Left colon (tissue), 2 donors: Measurements from ENCODE around the gene ZNF490. TPM values are rescaled to one million over a fixed set of nuclear protein-coding genes. Genes with fewer than 3 reads are reported as not detected.
"Not testable (repeated sequence)": the region's sequence is repeated elsewhere in the genome, so short reads cannot be mapped to it uniquely, and the experiment has no call there.

ENCODE experiments used
- ATAC-seq: fragments of 200-7000 bp; cut with Tn5 transposase; one replicate; pipeline ENCODE4 v1.9.1; 2020; ENCODE audit warnings: mild to moderate bottlenecking, moderate library complexity
- DNase-seq, 2 donors: peaks; one replicate each; pipeline ENCODE4 v3.0.0-alpha.2; 2020
- intact Hi-C, 2 donors: fragments of 100-400 bp; cut with DNase I in 1 of 2; cut with micrococcal nuclease in 1 of 2; formaldehyde crosslinking; loops; one replicate each; pipeline versions ENCODE4 v1.11.2 to v1.14.0; 2022; cut with DNase I, micrococcal nuclease
- total RNA-seq, 2 donors: library from RNA; stranded (reverse); fragmentation: NEBNext Ultra II Directional; extraction: Animal tissue kit (Norgen Biotek cat#: 25700); gene quantifications; one replicate each; pipeline ENCODE4 v1.2.1, GENCODE V29; 2021
- donor health status: DM: no; HTN: no; CAD: no.
- donor health status: DM: yes; HTN: yes; CAD: no.

The ZNF490 gene
- total RNA-seq, 2 donors from 2014 or later, result 7.6 to 10.1 TPM

- intact Hi-C loops, result no loop called here
- DNase-seq, result no peak
- no peak for ATAC-seq
Observed at GRCh38 chr19:12628040-12629022, 17.7 kb upstream of the ZNF490 start.

DNA sequence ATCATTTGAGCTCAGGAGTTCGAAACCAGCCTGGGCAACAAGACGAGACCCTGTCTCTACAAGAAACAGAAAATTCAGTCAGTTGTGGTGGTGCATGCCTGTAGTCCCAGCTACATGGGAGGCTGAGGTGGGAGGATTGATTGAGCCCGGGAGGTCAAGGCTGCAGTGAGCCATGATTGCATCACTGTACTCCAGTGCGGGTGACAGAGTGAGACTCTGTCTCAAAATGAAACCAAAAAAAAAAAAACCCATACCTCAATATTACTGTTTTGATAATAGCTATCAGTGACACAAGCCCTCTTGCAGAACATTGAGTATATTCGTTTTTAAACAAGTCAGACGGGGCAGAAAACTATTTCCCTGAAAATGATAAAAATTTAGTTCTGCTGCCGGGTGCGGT is 16.3 kb upstream of the ZNF490 start:
- intact Hi-C loops, result no loop called here
- ATAC-seq (no peak), DNase-seq (no peak)

DNA sequence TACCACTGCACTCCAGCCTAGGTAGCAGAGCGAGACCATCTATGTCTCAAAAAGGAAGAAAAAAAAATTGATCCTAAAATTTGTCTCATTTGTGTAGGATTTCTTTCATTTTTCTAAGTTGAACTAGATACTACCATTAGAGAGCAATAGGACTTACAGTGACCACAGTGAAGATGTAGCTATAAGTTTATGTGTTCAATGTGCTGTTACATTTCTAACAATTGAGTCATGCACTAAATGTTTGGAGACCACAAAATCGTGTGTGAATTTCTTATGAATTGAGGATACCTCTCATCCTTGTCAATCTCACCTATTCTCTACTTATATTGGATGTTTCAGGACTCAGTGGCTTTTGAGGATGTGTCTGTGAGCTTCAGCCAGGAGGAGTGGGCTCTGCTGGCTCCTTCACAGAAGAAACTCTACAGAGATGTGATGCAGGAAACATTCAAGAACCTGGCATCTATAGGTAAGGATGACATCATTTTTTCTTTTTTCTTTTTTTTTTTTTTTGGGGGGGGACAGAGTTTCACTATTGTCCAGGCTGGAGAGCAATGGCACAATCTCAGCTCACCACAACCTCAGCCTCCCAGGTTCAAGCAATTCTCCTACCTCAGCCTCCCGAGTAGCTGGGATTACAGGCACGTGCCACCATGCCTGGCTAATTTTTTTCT is 12.9 kb upstream of the ZNF490 start:
- DNase-seq (no peak), ATAC-seq (no peak)
- intact Hi-C loops, result no loop called here

GRCh38 chr19:12621253-12622024 is 10.8 kb upstream of the ZNF490 start:
- ATAC-seq, intact Hi-C loops, DNase-seq: not testable (repeated sequence)

DNA sequence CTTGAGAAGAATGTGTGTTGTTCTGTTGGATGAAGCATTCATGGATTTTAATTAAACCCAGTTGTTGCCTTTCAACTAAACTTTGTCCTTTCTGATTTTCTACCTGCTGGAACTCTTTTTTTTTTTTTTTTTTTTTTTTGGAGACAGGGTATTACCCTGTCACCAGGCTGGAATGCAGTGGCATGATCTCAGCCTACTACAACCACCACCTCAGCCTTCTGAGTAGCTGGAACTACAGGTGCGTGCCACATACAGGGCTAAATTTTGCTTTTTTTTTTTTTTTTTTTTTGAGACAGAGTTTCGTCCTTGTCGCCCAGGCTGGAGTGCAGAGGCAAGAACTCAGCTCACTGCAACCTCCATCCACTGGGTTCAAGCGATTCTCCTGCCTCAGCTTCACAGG is 7.0 kb upstream of the ZNF490 start:
- ATAC-seq (no peak), DNase-seq (no peak)
- intact Hi-C loops, result no loop called here

GRCh38 chr19:12611361-12611699 is 717 bp upstream of the ZNF490 start:
- DNase-seq, result peak; percentile 77 to 80
- peak; percentile 79 for ATAC-seq
- intact Hi-C loops, result no loop called here

GRCh38 chr19:12607631-12608030 is 3.0 kb downstream of the ZNF490 start:
- ATAC-seq (no peak), DNase-seq (no peak)
- intact Hi-C loops, result no loop called here

GRCh38 chr19:12606796-12607195 is 3.8 kb downstream of the ZNF490 start:
- intact Hi-C loops, result no loop called here
- ATAC-seq, result no peak
- no peak for DNase-seq

- intact Hi-C loops, result no loop called here
- no peak for DNase-seq
- no peak for ATAC-seq
Observed at GRCh38 chr19:12603714-12604113, 6.9 kb downstream of the ZNF490 start.

DNA sequence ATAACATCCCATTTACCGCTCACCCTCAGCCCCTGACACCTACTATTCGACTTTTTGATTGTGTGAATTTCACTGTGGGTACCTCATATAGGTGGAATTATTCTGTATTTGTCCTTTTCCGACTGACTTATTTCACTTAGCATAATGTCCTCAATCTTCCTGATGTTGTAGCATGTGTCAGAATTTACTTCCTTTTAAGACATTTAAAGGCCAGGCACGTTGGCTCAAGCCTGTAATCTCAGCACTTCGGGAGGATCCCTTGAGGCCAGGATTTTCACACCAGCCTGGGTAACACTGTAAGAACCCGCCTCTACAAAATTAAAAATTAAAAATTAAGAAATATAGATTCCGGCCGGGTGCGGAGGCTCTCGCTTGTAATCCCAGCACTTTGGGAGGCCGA is 13.0 kb downstream of the ZNF490 start:
- DNase-seq (no peak), ATAC-seq (no peak)
- intact Hi-C loops, result no loop called here

DNA sequence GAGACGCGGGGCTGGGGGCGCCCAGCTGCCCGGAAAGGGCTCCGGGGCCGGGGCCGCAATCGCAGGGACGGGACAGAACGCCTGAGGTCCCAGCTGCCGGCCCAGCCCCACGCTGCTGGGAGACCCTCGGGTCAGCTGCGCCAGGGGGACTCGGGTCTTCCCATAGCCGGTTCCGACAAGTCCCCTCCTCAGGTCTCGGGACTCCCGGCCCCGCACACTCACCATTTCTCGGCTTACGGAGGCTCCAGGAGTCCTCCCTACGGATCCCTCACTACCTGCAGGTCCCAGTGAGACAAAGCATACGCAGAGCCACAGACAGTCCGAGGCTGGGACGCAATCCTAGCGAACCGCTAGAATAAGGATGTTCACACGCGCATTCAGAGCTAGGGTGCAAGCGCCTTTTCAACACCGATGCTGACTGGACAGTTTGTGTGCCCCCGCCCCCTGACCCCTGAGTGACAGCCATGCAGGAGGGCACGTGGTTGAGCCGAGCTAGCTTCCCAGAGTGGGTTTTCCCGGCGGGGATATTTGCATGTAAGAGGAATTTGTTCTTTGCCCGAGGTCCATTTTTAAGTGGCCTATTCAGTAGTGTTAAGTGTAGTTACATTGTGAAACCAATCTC is 13.6 kb downstream of the ZNF490 start:
- DNase-seq (no peak), ATAC-seq (no peak)
- intact Hi-C loops, result no loop called here

GRCh38 chr19:12596485-12596884 is 14.1 kb downstream of the ZNF490 start:
- no peak for DNase-seq
- intact Hi-C loops, result no loop called here
- no peak for ATAC-seq

DNA sequence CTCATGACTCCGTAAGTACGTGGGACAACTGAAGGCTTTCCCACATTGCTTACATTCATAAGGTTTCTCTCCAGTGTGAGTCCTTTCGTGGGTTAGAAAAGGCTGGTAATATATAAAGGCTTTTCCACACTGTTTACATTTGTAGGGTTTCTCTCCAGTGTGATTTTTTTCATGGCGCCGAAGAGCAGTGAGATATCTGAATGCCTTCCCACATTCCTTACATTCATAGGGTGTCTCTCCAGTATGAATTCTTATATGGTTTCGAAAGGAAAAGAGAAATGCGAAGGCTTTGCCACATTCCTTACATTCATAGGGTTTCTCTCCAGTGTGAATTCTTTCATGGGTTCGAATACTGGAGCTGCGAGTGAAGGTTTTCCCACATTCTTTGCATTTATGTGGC is 29.5 kb downstream of the ZNF490 start:
- no peak for DNase-seq
- intact Hi-C loops, result no loop called here
- ATAC-seq, result no peak

GRCh38 chr19:12580180-12580694 is 30.4 kb downstream of the ZNF490 start:
- ATAC-seq, result no peak
- intact Hi-C loops, result no loop called here
- DNase-seq, result no peak

- ATAC-seq, result no peak
- intact Hi-C loops, result no loop called here
- no peak for DNase-seq
Observed at GRCh38 chr19:12578641-12579040, 32.0 kb downstream of the ZNF490 start.

DNA sequence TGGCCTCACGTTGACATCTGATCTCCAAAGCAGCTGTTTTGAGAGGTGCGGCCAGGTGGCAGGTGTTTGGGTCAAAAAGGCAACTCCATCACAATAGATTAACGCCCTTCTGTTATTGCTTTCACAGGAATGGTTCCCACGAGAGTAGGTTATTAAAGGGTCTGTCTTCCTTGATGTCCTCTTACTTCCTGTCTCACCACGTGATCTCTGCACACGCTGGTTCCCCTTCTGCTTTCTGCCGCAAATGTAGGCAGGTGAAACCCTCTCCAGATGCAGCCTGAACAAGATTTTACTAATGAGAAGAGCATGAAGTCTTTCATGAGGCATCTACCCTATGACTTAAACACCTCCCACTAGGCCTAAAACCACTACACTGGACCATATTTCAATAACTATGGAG is 36.6 kb downstream of the ZNF490 start:
- intact Hi-C loops, result no loop called here
- no peak for ATAC-seq
- no peak for DNase-seq

DNA sequence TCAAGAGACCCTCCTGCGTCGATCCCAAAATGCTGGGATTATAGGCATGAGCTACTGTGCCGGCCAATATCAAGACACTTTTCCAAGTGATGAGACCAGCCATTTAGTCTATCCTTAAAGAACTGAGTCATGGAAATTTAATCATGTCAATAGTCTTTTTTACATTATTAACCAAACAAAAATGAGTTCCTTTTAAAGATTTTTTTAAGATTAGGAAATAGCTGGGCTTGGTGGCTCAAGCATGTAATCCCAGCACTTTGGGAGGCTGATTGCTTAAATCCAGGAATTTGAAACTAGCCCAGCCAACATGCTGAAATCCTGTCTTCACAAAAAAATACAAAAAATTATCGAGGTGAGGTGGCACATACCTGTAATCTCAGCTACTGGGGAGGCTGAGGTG is 42.7 kb downstream of the ZNF490 start:
- intact Hi-C loops, result loop anchor here in 1 of 2 donors (10.0 kb wide), 1 partner anchor 107 kb away; no protein-coding TSS in a partner anchor
- ATAC-seq, result no peak
- no peak for DNase-seq

DNA sequence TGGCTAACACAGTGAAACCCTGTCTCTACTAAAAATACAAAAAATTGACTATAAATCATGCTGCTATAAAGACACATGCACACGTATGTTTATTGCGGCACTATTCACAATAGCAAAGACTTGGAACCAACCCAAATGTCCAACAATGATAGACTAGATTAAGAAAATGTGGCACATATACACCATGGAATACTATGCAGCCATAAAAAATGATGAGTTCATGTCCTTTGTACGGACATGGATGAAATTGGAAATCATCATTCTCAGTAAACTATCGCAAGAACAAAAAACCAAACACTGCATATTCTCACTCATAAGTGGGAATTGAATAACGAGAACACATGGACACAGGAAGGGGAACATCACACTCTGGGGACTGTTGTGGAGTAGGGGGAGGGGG is 44.2 kb downstream of the ZNF490 start:
- ATAC-seq, DNase-seq: not testable (repeated sequence)
- intact Hi-C loops, result loop anchor here in 1 of 2 donors (10.0 kb wide), 1 partner anchor 108 kb away; no protein-coding TSS in a partner anchor
